IMR-90 (cell line): Measurements from ENCODE around the gene DDX46.
"Not testable (repeated sequence)": the region's sequence is repeated elsewhere in the genome, so short reads cannot be mapped to it uniquely, and the experiment has no call there.

Experiments used
- CEBPB ChIP-seq: IDR thresholded peaks from 2 replicates; pipeline ENCODE4 v1.6.1; 2012; ENCODE audit warnings: low read depth, low read length, improper control_type of control experiment
- CHD1 ChIP-seq: IDR thresholded peaks from 2 replicates; pipeline ENCODE4 v1.6.1; 2012; ENCODE audit warnings: low read depth, low read length, improper control_type of control experiment
- CTCF ChIP-seq: conservative IDR thresholded peaks from 2 replicates; pipeline ENCODE4 v1.5.1; 2012; ENCODE audit warnings: mild to moderate bottlenecking, low read depth, low read length, improper control_type of control experiment
- MAFK ChIP-seq: IDR thresholded peaks from 2 replicates; pipeline ENCODE4 v1.6.1; 2012; ENCODE audit warnings: low read depth, low read length, improper control_type of control experiment
- POLR2A ChIP-seq: IDR thresholded peaks from 2 replicates; pipeline ENCODE4 v1.6.1; 2012; ENCODE audit warnings: mild to moderate bottlenecking, low read depth, low read length
- RCOR1 ChIP-seq: IDR thresholded peaks from 2 replicates; pipeline ENCODE4 v1.6.1; 2012; ENCODE audit warnings: mild to moderate bottlenecking, low read length, improper control_type of control experiment; ENCODE audit not compliant: insufficient replicate concordance

- TF ChIP-seq CTCF, RCOR1, MAFK, POLR2A, CHD1, CEBPB: not testable (repeated sequence)
Observed at GRCh38 chr5:134856465-134856864, 97.9 kb downstream of the DDX46 start.
